Prostate gland (tissue), 2 donors: ENCODE measurements around the gene IP6K1. TPM values are rescaled to one million over a fixed set of nuclear protein-coding genes. Genes with fewer than 3 reads are reported as not detected.
A peak's percentile ranks its signal among the peaks of the same experiment; 100 is the strongest.

Experiments used
- DNase-seq: peaks from one replicate; pipeline ENCODE4 v3.0.0-alpha.2; 2019; ENCODE audit warnings: low spot score
- H3K27ac ChIP-seq, 2 donors: fragments of 200-600 bp; sonication (generic); 2 replicates each; pipeline ENCODE4 v1.5.1; 2017 to 2019
- H3K27me3 ChIP-seq: fragments of 200-600 bp; sonication (generic); replicated peaks from 2 replicates; pipeline ENCODE4 v1.5.1; 2019; ENCODE audit not compliant: insufficient read depth
- H3K36me3 ChIP-seq, 2 donors: fragments of 200-600 bp; sonication (generic); 1 replicate in 1 of 2; 2 replicates in 1 of 2; pipeline versions ENCODE4 v1.5.1 to v1.8.1; 2017 to 2019
- H3K4me1 ChIP-seq: fragments of 200-600 bp; sonication (generic); replicated peaks from 2 replicates; pipeline ENCODE4 v1.5.1; 2019
- H3K4me3 ChIP-seq, 2 donors: fragments of 200-600 bp; sonication (generic); 2 replicates each; pipeline ENCODE4 v1.5.1; 2017 to 2019
- H3K9me3 ChIP-seq: fragments of 200-600 bp; sonication (generic); 2 replicates; pipeline ENCODE4 v1.5.1; 2017
- POLR2A ChIP-seq: fragments of 450-650 bp; IDR thresholded peaks from one replicate; pipeline ENCODE4 v1.6.1; 2016; ENCODE audit warnings: antibody characterized with exemption, mild to moderate bottlenecking
- POLR2AphosphoS5 ChIP-seq: sonication (generic); formaldehyde crosslinking; IDR thresholded peaks from one replicate; pipeline ENCODE4 v1.6.1; 2017; ENCODE audit warnings: antibody characterized with exemption
- WGBS: methylation state at CpG from one replicate; pipeline ENCODE4 v1.1.5; 2018; 5-methylcytosine and 5-hydroxymethylcytosine counted together
- intact Hi-C: fragments of 100-400 bp; cut with DNase I; formaldehyde crosslinking; loops from one replicate; pipeline ENCODE4 v1.14.2; 2022
- total RNA-seq, 2 donors: library from RNA; depleted of rRNA; stranded (reverse); fragments of >200 nt; gene quantifications; one replicate each; pipeline ENCODE4 v1.1.0, GENCODE V29; 2016
- TF ChIP-seq, protein P1 (sequence below), 4 experiments: fragments of 200-600 bp in 2 of 4; fragments of 450-650 bp in 2 of 4; sonication (generic) in 2 of 4; IDR thresholded peaks; 1 replicate in 3 of 4; 2 replicates in 1 of 4; pipeline ENCODE4 v1.5.1; 2016 to 2019; ENCODE audit warnings: antibody characterized with exemption in 4 of 4, mild to moderate bottlenecking in 2 of 4, moderate library complexity in 2 of 4

The IP6K1 gene
- total RNA-seq, 2 donors from 2014 or later: 46.5 to 119 TPM

DNA sequence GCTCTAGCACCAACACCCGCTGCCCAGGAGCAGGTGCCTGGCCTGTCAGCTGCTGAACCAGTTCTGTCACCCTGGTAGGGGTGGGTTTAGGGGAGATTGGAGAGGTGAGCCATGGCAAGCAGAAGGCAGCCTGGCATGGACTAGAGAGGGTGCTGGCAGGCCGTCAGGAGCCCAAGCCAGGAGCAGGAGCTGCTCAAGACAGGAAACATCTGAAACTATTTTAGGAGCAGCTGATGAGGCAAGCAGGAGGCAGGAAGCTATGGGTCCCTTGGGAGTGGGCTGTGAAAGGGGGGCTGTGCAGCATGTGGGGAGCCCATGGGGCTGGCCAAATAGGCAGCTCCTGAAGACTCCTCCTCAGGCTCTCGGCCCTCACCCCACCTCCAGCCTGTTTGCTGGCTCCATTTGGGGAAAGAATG lies 19.0 kb upstream of the IP6K1 start:
- Histone ChIP-seq H3K27me3 (no peaks in the 10 kb centered on the region), H3K9me3 (no peaks in the 10 kb centered on the region), H3K4me3 (no peak overlapping the region), H3K36me3 (no peaks in the 10 kb centered on the region), H3K27ac (peak overlapping the region; percentile 85 to 89), H3K4me1 (peaks cover 21% of the 10 kb centered on the region)
- WGBS: 8% methylated on average over 3 of the region's 3 CpGs
- intact Hi-C loops: no loop called here
- peak; percentile 92 for TF ChIP-seq POLR2AphosphoS5
- TF ChIP-seq POLR2A: peak; percentile 29
- TF ChIP-seq, protein P1, sequence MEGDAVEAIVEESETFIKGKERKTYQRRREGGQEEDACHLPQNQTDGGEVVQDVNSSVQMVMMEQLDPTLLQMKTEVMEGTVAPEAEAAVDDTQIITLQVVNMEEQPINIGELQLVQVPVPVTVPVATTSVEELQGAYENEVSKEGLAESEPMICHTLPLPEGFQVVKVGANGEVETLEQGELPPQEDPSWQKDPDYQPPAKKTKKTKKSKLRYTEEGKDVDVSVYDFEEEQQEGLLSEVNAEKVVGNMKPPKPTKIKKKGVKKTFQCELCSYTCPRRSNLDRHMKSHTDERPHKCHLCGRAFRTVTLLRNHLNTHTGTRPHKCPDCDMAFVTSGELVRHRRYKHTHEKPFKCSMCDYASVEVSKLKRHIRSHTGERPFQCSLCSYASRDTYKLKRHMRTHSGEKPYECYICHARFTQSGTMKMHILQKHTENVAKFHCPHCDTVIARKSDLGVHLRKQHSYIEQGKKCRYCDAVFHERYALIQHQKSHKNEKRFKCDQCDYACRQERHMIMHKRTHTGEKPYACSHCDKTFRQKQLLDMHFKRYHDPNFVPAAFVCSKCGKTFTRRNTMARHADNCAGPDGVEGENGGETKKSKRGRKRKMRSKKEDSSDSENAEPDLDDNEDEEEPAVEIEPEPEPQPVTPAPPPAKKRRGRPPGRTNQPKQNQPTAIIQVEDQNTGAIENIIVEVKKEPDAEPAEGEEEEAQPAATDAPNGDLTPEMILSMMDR (IDR thresholded peaks at IDR 0.05): no peak
- peak; percentile 89 for DNase-seq

DNA sequence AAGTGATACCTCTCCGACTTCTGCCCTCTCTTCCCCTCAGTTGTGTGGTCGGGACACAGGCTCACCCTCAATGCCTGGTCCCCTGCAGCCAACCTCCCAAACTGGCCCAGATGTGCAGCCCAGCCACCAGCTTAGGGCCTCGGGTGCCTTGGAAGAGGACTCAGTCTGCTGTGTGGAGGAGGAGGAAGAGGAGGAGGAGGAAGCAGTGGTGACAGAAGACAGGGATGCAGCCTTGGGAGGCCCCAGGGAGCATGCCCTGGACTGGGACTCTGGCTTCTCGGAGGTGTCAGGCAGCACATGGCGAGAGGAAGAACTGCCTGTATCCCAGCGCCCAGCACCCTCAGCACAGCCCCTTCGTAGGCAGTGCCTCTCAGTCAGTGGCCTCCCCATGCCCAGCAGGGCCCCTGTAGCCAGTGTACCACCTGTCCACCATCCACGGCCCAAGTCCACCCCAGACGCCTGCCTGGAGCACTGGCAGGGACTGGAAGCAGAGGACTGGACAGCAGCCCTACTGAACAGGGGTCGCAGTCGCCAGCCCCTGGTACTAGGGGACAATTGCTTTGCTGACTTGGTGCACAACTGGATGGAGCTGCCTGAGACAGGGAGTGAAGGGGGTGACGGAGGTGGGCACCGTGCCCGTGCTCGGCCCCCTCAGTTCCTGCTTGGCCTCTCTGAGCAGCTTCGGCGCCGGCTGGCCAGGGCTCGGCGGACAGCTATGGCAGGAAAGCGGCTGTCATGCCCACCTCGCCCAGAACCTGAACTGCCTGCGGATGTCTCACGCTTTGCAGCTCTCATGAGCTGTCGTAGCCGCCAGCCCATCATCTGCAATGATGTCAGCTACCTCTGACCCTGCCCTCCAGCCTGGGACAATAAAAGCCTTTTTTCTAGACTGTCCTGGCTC lies 18.0 kb upstream of the IP6K1 start:
- H3K4me1 ChIP-seq: peaks cover 21% of the 10 kb centered on the region
- no peak for DNase-seq
- TF ChIP-seq POLR2AphosphoS5: no peak
- TF ChIP-seq POLR2A: no peak
- TF ChIP-seq, protein P1 (IDR thresholded peaks at IDR 0.05): no peak
- peak overlapping the region; percentile 50 to 70 for H3K4me3 ChIP-seq
- H3K9me3 ChIP-seq: no peaks in the 10 kb centered on the region
- H3K36me3 ChIP-seq: no peaks in the 10 kb centered on the region
- peak overlapping the region; percentile 85 to 89 for H3K27ac ChIP-seq
- intact Hi-C loops: no loop called here
- no peaks in the 10 kb centered on the region for H3K27me3 ChIP-seq
- WGBS: 30% methylated on average over 21 of the region's 26 CpGs

DNA sequence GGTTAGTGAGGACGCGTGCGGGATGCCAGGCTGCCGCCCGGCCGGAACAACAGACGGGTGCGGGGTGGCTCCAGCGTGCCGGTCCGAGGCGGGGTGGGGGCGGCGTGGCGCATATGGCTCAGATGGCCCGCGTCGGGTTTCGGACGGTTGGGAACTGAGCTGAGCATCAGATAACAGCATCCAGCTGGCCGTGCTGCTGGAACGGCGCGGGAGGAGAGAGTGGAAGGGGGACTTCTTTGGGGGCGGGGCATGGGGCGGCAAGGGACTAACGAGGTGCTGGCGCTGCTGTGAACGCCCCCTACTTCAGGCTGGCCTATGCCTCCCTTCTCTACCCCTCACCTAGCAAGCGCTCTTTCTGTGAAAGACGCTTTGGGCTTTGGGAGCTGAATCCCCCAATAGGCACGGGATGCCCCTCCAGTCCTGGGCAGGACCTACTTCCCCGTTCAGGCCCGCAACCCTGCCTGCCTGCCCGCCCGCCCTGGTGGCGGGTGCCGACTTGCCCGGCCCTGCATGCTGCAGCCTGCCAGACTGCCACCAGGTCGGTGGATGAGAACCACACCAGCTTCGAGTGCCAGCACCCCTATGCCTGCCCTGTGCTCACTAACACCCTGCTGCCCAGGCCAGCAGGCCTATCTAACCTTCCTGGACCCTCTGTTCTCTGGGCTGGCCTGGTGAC lies 17.3 kb upstream of the IP6K1 start:
- peak overlapping the region; percentile 50 to 70 for H3K4me3 ChIP-seq
- no peaks in the 10 kb centered on the region for H3K36me3 ChIP-seq
- WGBS: 2% methylated on average over 39 of the region's 41 CpGs
- intact Hi-C loops: loop anchor here (2.0 kb wide), 1 partner anchor 101 kb away; no protein-coding TSS in a partner anchor
- DNase-seq: peak; percentile 78
- peaks cover 21% of the 10 kb centered on the region for H3K4me1 ChIP-seq
- H3K27me3 ChIP-seq: no peaks in the 10 kb centered on the region
- TF ChIP-seq POLR2AphosphoS5: peak; percentile 45
- TF ChIP-seq, protein P1 (IDR thresholded peaks at IDR 0.05): peak in 2 of 4 experiments; percentile 37 to 51
- TF ChIP-seq POLR2A: peak; percentile 25
- H3K9me3 ChIP-seq: no peaks in the 10 kb centered on the region
- peak overlapping the region; percentile 85 to 89 for H3K27ac ChIP-seq

DNA sequence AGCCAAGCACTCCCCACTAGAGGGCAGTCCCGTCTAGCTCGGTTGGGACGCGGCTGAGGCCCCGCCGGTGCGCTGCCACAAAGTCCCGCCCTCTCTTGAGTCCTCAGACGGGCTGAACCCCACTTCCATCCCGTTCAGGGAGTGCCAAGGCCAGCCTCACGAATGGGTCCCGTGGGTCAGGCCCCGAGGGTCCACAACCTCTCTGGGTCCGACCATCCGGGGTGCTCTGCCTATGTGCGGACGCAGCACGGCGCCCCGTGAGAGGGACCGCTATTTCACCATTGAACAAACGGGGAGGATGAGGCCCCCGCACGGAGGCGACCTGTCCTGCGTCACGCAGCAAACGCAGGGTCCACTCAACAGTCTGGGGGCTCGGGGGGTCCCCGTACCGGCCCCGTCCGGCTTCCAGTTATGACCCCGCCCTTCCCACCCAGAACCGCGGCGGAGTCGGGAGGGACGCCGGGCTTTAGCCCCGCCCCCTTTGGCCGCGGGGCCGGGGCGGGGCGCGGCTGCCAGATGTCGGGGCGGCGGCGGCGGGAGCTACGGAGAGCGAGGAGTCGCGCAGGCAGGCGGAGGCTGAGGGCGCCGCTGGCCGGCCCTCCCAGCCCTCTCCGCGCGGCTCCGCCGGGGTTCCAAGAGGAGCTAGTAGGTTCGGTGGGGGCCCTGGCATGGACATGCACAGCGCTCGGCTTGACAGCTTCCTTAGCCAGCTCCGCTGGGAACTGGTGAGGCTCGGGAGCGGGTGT lies 16.6 kb upstream of the IP6K1 start, which contains the start of gene INKA1:
Gene INKA1, plus strand, starts transcription at position 543 of the 746 bp plus-strand sequence. Its CDS starts 132 bp downstream, at position 675.
- peak within 1 kb of the TSS; percentile 50 to 70 for H3K4me3 ChIP-seq
- WGBS: 1% methylated on average over 14 of the region's 71 CpGs
- peak within 1 kb of the TSS; percentile 85 to 89 for H3K27ac ChIP-seq
- intact Hi-C loops: loop anchor here (1.0 to 2.0 kb wide), 2 partner anchors 36 to 102 kb away; no protein-coding TSS in a partner anchor
- H3K9me3 ChIP-seq: no peaks in the 10 kb centered on the region
- peak; percentile 47 for TF ChIP-seq POLR2AphosphoS5
- TF ChIP-seq, protein P1 (IDR thresholded peaks at IDR 0.05): peak; percentile 73 to 96 (median 92)
- TF ChIP-seq POLR2A: peak; percentile 82
- no peaks in the 10 kb centered on the region for H3K36me3 ChIP-seq
- peak; percentile 89 for DNase-seq
- peaks cover 21% of the 10 kb centered on the region for H3K4me1 ChIP-seq
- no peaks in the 10 kb centered on the region for H3K27me3 ChIP-seq
